Measurements from ENCODE around the gene PIMREG.
"Not testable (repeated sequence)": the region's sequence is repeated elsewhere in the genome, so short reads cannot be mapped to it uniquely, and the experiment has no call there.

The PIMREG gene

DNA sequence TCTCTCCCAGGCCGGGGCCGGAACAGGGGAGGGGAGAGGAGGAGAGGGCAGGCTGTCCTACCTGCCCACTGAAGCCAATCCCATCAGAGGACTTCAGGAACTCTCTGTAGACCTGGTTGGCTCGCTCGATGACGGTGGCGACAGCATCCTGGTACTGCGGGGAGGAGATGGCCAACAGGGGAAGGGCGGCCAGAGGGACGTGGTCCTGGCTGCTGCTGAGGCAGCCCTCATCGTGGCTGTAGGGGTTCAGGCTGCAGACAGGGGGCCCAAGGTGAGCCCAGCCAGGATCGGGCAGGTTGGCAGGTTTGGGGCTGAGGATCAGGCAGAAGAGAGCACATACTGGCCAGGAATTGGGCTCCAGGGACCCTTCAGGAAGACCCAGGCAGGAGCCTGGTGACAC lies 34.2 kb downstream of the PIMREG start:
- DNase-seq (ENCODE audit: low read depth): no peak

GRCh38 chr17:6479622-6480302 lies 35.5 kb downstream of the PIMREG start:
- DNase-seq (ENCODE audit: low read depth): no peak

DNA sequence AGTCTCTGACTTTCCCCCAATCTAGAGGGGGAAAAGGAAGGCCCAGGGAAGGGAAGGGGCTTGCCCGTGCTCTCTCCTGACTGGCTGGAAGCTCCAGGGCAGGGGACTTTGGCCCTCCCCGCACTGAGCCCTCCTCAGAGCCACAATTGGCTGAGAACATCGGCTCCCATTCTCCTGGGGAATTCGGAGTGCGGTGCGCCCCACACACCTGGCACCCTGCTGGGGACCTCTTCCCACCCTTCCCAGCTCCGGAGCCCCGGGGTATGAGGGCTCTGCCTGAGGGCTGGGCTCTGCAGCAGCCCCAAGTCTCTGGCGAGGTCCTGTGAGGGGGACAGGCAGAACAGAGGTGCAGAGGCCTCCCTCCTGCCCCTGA lies 36.0 kb downstream of the PIMREG start:
- no peak for DNase-seq (ENCODE audit: low read depth)

GRCh38 chr17:6482105-6482455 lies 37.8 kb downstream of the PIMREG start:
- DNase-seq (ENCODE audit: low read depth): no peak

DNA sequence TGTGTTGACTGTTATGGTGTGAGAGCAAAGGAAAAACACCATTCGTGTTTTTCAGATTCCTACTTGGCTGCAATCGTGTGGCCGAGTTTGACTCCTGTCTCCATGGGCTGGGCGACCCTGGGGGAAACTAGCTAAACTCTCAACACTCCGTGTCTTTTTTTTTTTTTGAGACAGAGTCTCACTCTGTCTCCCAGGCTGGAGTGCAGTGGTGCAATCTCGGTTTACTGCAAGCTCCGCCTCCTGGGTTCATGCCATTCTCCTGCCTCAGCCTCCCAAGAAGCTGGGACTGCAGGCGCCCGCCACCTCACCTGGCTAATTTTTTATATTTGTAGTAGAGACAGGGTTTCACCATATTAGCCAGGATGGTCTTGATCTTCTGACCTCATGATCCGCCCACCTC lies 38.5 kb downstream of the PIMREG start:
- not testable (repeated sequence) for DNase-seq (ENCODE audit: low read depth)

- no peak for DNase-seq (ENCODE audit: low read depth)
Measured at GRCh38 chr17:6483507-6483906, 39.3 kb downstream of the PIMREG start.

DNA sequence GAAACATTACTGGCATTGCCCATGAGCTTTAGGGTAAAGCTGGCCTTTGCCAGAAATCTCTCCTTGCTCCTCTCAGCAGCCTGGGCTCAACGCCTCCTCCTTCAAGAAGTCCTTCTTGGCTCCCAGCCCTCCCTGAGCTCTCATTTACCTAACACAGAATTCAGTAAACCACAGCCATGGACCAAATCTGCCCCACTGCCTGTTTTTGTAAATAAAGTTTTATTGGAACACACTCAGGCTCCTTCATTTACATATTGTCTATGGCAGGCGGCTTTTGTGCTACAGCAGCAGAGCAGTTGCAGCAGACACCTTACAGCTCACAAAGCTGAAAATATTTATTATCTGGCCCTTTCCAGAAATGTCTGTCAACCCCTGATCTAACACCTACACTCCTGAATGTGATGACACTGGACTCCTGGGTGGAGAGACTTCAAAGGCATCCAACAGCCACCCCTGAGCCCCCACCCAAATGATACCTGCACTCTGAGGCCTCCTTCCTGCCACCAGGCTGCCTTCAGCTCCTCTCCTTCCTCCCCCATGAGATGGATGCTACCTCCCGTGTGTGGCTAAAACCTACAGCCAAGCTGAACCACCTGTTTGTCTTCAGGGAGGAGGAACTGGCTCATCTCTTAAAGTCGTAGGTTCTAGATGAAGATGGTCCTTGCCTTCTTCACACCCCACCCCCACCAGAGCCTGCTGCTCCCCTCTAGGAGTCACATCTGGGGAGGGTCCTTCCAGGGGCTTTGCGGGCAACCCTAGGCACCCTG lies 41.6 kb downstream of the PIMREG start:
- no peak for DNase-seq (ENCODE audit: low read depth)

DNA sequence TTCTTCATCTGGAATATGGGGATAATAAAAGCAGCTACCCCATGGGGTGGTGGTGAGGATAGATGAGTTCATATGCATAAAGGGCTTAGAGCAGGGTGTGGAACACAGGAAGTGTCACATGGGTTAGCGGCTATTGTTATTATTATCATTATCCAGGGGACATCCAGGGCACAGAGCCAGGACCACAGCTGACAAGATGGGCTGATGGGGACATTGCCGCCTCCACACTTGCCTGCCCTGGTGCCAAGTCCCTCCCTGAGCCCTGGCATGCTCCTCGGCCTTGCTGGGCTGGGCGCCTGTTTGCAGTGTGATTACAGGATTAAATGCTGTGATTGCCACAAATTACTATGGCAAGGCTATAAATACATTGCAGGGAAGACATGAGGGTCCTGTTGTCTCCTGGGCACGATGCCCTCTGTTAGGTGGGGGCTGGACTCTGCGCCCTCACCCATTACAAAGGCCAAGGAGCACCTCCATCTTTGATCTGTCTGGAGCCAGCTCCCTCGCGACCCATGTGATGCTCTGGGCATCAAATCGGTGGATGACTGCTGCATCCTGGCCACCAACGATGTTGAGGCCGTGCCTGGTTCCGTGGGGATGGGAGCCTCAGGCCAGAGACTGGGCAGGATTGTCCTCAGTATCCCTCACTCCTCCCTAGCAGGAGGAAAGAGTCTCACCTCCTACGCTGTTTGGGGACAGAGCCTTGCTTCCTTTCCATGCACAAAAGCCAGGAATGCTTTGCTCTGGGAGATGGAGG lies 43.2 kb downstream of the PIMREG start:
- DNase-seq (ENCODE audit: low read depth): no peak

GRCh38 chr17:6488008-6488539 lies 43.8 kb downstream of the PIMREG start:
- no peak for DNase-seq (ENCODE audit: low read depth)

- DNase-seq (ENCODE audit: low read depth): no peak
Measured at GRCh38 chr17:6489016-6489550, 44.8 kb downstream of the PIMREG start.

GRCh38 chr17:6491071-6491700 lies 46.9 kb downstream of the PIMREG start:
- DNase-seq (ENCODE audit: low read depth): no peak

DNA sequence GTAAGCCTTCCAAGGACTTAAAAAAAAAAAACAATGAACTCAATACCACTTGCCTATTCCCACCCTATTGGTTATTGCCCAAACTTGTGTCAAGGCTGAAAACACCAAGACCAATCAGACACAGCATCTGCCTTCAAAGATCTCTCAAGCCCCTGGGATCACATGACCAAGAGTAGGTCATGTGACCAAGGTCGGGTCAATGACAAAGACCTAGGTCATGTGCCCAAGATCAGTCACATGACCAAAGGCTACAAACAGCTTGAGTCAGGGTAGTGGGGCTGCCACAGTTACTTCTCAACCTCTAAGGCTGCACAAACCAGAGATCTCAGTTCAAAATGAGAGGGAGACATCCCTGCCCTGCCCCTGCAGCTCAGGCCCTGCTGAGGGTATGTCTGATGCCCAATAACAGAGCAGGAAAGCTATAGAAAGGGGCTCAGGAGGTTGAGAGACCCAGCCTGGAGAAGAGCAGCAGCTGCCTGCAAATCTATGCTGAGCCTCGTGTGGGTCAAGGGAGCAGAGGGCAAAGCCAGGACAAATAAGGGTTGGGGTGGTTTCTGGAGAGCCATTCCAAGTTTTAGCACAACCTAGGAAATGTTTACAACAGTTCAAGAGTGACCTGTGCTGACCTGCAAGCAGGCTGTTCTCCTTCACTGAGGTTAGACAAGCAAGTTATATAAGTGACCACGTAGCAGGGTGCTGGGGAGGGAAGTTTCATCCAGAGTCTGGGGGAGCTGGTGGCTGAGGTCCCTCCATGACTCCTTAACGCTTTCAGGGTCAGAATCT lies 48.8 kb downstream of the PIMREG start:
- DNase-seq (ENCODE audit: low read depth): no peak

DNA sequence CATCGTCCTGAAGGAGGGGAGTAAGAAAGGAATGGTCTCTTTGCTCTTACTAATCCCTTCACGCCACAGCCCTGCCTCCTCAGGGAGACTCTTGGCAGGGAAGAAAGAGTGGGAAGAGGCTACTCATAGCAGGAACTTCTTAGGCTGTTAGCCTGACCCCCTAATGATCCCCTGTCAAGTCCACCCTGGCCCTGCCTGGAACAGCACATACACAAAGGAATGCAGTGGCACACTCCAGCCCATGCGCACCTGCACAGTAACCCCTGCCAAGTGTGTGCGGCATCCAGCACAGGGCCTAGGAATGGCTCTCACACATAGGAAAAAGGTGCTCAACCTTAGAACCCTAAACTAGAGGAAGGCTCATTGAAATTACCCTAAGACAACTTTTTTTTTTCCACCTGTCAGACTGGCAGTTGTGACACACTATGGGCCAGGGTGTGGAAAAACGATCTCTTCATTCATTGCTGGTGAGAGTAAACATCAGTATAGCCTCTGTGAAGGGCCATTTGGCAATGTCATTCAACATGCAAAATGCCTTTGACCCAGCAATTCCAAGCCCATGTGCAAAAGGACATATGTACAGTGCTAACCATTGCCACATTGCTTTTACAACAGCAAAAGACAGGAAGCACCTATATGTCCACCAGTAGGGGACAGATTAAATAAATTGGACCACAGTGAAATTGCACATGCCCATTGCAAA lies 50.1 kb downstream of the PIMREG start:
- no peak for DNase-seq (ENCODE audit: low read depth)

GRCh38 chr17:6495450-6496115 lies 51.3 kb downstream of the PIMREG start:
- no peak for DNase-seq (ENCODE audit: low read depth)

GRCh38 chr17:6496116-6496481 lies 51.8 kb downstream of the PIMREG start:
- DNase-seq (ENCODE audit: low read depth): no peak

DNA sequence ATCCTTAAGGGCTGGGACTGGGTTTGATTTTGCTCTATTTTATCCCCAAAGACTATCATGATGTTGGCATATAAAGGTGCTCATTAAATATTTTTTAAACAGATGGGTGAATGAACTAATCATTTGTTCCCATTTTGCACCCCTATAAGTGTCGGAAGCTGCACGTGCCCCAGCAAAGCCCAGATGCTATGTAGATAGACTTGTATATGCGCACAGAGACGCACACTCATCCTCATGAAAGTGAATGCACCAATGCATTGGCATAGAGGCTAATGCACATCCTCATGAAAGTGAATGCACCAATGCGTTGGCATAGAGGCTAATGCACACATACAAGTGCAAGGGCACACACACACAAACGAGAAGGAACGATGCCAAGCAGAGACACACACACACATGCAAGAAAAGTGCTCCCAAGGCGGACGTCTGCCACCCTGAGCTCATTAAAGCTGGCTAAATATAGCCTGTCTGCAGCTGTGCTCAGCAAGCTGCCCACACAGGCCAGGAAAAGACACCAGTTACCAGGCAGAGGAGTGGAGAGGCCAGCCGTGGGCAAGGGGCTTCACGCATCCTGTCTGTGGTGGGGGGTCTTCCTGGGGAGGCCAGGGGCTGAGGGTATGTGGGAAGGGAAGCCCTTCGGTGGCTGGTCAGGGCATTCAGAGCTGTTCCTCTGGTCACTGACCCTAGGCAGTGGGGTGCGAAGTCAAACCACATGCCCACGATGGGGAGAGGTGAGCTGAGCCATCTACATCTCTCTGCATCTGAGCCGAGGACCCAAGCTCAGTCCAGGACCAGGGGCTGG lies 52.6 kb downstream of the PIMREG start:
- no peak for DNase-seq (ENCODE audit: low read depth)

DNA sequence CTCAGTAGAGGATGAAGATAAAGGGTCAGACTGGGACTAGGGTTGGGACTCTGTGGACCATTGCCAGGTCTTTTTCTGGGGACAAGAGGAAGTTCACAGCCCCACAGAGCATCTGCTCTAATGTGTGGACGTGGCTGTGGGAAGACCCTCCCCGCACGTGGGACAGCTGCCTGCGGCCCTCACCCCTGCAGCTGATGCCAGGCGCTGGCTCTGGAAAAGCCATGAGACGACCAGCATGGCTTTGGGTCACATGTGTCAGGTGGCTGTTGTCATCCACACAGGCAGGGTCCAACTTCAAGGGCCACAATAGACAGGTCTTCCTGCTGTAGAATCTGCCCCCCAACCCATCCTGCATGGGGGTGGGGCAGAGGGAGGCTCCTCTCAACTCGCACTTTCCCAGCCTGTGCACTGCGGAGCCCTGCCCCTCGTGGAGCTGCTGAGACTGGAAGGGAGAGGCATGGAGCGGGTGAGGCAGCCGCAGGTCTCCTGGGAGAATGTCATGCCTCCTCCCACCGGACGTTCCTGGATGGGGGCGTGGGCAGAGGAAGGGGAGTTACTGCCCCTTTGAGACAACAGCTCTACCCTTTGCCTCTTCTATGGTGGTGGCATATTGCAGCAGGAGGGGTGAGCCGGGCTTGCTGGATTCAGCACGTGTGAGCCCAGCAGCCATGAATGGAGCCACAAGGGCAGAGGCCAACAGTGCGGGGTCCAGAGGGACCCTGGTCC lies 53.4 kb downstream of the PIMREG start:
- no peak for DNase-seq (ENCODE audit: low read depth)

- DNase-seq (ENCODE audit: low read depth): no peak
Measured at GRCh38 chr17:6498356-6498755, 54.1 kb downstream of the PIMREG start.
